T-cell (primary cell): ENCODE measurements around the gene PBRM1. TPM values are rescaled to one million over a fixed set of nuclear protein-coding genes. Genes with fewer than 3 reads are reported as not detected.
A peak's percentile ranks its signal among the peaks of the same experiment; 100 is the strongest.
"Not testable (repeated sequence)": the region's sequence is repeated elsewhere in the genome, so short reads cannot be mapped to it uniquely, and the experiment has no call there.

Source experiments
- ATAC-seq, 4 experiments: fragments of 200-7000 bp in 3 of 4; fragments of 150-1000 bp in 1 of 4; cut with Tn5 transposase; replicated peaks in 1 of 4; 1 replicate in 3 of 4; 2 replicates in 1 of 4; pipeline ENCODE4 v1.10.0; 2021; ENCODE audit warnings: moderate library complexity in 3 of 4, mild to moderate bottlenecking in 2 of 4, moderate number of reproducible peaks in 1 of 4
- CTCF ChIA-PET, 2 donors: fragments of 300-600 bp; sonication (Branson Sonifier 250); formaldehyde crosslinking; loops; one replicate each; lab custom pipeline; 2022; ENCODE audit warnings: antibody characterized with exemption in 2 of 2; lab: Charles Lee
- POLR2A ChIA-PET, 2 donors: fragments of 300-600 bp; sonication (Branson Sonifier 250); formaldehyde crosslinking; loops; one replicate each; lab custom pipeline; 2022; ENCODE audit warnings: antibody characterized with exemption in 2 of 2; lab: Charles Lee
- DNase-seq, 35 experiments: peaks; one replicate each; pipeline versions ENCODE4 v3.0.0 to v3.0.0-alpha.2; 2013 to 2023
- H3K27ac ChIP-seq: one replicate; pipeline ENCODE4 v1.5.1; 2013; ENCODE audit warnings: low read length
- H3K27me3 ChIP-seq, 2 experiments: replicated peaks in 1 of 2; 1 replicate in 1 of 2; 2 replicates in 1 of 2; pipeline versions ENCODE4 v1.6.1 to v1.7.0; 2013; ENCODE audit warnings: low read length in 1 of 2, mixed read lengths in 1 of 2; ENCODE audit not compliant: control insufficient read depth in 2 of 2, insufficient read depth in 2 of 2; ENCODE audit errors: extremely low read depth in 1 of 2
- H3K36me3 ChIP-seq, 2 donors: 1 replicate in 1 of 2; 2 replicates in 1 of 2; pipeline versions ENCODE4 v1.6.1 to v1.7.0; 2013; ENCODE audit warnings: low read length in 1 of 2; ENCODE audit not compliant: control insufficient read depth in 2 of 2, insufficient read depth in 1 of 2; ENCODE audit errors: extremely low read depth in 1 of 2
- H3K4me1 ChIP-seq, 2 experiments: 1 replicate in 1 of 2; 2 replicates in 1 of 2; pipeline versions ENCODE4 v1.6.1 to v1.7.0; 2013; ENCODE audit warnings: low read length in 2 of 2, mixed read lengths in 1 of 2; ENCODE audit not compliant: insufficient read depth in 2 of 2, control insufficient read depth in 1 of 2; ENCODE audit errors: extremely low read depth in 1 of 2
- H3K4me3 ChIP-seq, 2 donors: 1 replicate in 1 of 2; 2 replicates in 1 of 2; pipeline versions ENCODE4 v1.5.1 to v1.7.0; 2013; ENCODE audit warnings: mild to moderate bottlenecking in 2 of 2, low read length in 1 of 2, moderate library complexity in 1 of 2; ENCODE audit not compliant: control insufficient read depth in 1 of 2; ENCODE audit errors: extremely low read depth in 1 of 2
- H3K9me3 ChIP-seq: 2 replicates; pipeline ENCODE4 v1.7.0; 2013
- H3K27ac Mint-ChIP-seq, 2 donors: one replicate each; pipeline ENCODE4 v1.8.0; 2020 to 2021; ENCODE audit warnings: mild to moderate bottlenecking in 2 of 2, mixed read lengths in 2 of 2
- H3K27me3 Mint-ChIP-seq, 2 donors: one replicate each; pipeline ENCODE4 v1.8.0; 2021 to 2022; ENCODE audit warnings: mixed read lengths in 2 of 2
- H3K36me3 Mint-ChIP-seq: one replicate; pipeline ENCODE4 v1.8.0; 2021; ENCODE audit warnings: mixed read lengths
- H3K4me1 Mint-ChIP-seq, 3 donors: one replicate each; pipeline ENCODE4 v1.8.0; 2020 to 2022; ENCODE audit warnings: mixed read lengths in 3 of 3, mild to moderate bottlenecking in 1 of 3
- H3K4me3 Mint-ChIP-seq, 3 donors: one replicate each; pipeline ENCODE4 v1.8.0; 2020 to 2022; ENCODE audit warnings: mild to moderate bottlenecking in 3 of 3, mixed read lengths in 3 of 3, moderate library complexity in 3 of 3
- H3K9me3 Mint-ChIP-seq, 3 donors: one replicate each; pipeline ENCODE4 v1.8.0; 2020 to 2022; ENCODE audit warnings: mixed read lengths in 3 of 3
- WGBS: methylation state at CpG from one replicate; pipeline ENCODE4 v1.1.5; 2013; ENCODE audit warnings: missing lambda C conversion rate; ENCODE audit not compliant: insufficient coverage; 5-methylcytosine and 5-hydroxymethylcytosine counted together
- total RNA-seq, 35 experiments: library from RNA in 6 of 35; stranded (reverse) in 6 of 35; fragments of 120-200 nt in 1 of 35; gene quantifications; one replicate each; pipeline versions ENCODE4 v1.2.1 to v1.2.4 and lab custom pipeline; 2013 to 2026

Gene PBRM1
- total RNA-seq, 5 donors from 2014 or later (not counting 1 experiment from before 2014, with no cell fraction given) = 57.4 to 73.3 (median 63.3) TPM

- no peak overlapping the region for H3K4me3 ChIP-seq
- H3K27me3 ChIP-seq = no peaks in the 10 kb centered on the region
- peaks cover 12 to 51% of the 10 kb centered on the region in 2 donors for H3K36me3 ChIP-seq
- H3K27ac ChIP-seq = no peak overlapping the region
- no CpG with 5 or more reads among the region's 3 CpGs for WGBS
- no peak overlapping the region for H3K27ac Mint-ChIP-seq
- H3K4me1 ChIP-seq = peaks cover 4 to 10% of the 10 kb centered on the region in 2 experiments
- H3K4me1 Mint-ChIP-seq = peaks cover 44 to 55% (median 47%) of the 10 kb centered on the region in 3 donors
- ATAC-seq = no peak
- H3K9me3 Mint-ChIP-seq = no peaks in the 10 kb centered on the region
- peaks cover 49% of the 10 kb centered on the region for H3K36me3 Mint-ChIP-seq
- POLR2A ChIA-PET = interaction anchor here in 1 of 2 donors (0.6 kb wide), 2 partner anchors 40 to 63 kb away, joined by 3 to 4 read pairs; no protein-coding TSS in a partner anchor
- H3K27me3 Mint-ChIP-seq = no peaks in the 10 kb centered on the region
- H3K9me3 ChIP-seq = no peaks in the 10 kb centered on the region
- H3K4me3 Mint-ChIP-seq = no peak overlapping the region
- CTCF ChIA-PET = interaction anchor here in 1 of 2 donors (0.6 kb wide), 1 partner anchor 263 kb away, joined by 3 read pairs; no protein-coding TSS in a partner anchor
- no peak for DNase-seq
Measured at GRCh38 chr3:52679199-52679538, 6.5 kb downstream of the PBRM1 start.

GRCh38 chr3:52678265-52679198, 7.2 kb downstream of the PBRM1 start:
- peaks cover 49% of the 10 kb centered on the region for H3K36me3 Mint-ChIP-seq
- ATAC-seq = no peak
- H3K27ac Mint-ChIP-seq = no peak overlapping the region
- DNase-seq = no peak
- H3K9me3 ChIP-seq = no peaks in the 10 kb centered on the region
- ChIA-PET CTCF (interaction anchor here in 1 of 2 donors (0.6 kb wide), 1 partner anchor 263 kb away, joined by 3 read pairs; no protein-coding TSS in a partner anchor), POLR2A (interaction anchor here in 1 of 2 donors (0.6 kb wide), 1 partner anchor 13 kb away, joined by 3 read pairs; no protein-coding TSS in a partner anchor)
- H3K9me3 Mint-ChIP-seq = no peaks in the 10 kb centered on the region
- no peaks in the 10 kb centered on the region for H3K27me3 ChIP-seq
- peaks cover 38 to 51% (median 40%) of the 10 kb centered on the region in 3 donors for H3K4me1 Mint-ChIP-seq
- no peak overlapping the region for H3K4me3 ChIP-seq
- peaks cover 15 to 51% of the 10 kb centered on the region in 2 donors for H3K36me3 ChIP-seq
- no peak overlapping the region for H3K27ac ChIP-seq
- WGBS = 100% methylated on average over 1 of the region's 6 CpGs
- H3K4me3 Mint-ChIP-seq = no peak overlapping the region
- peaks cover 0 to 5% of the 10 kb centered on the region in 2 experiments for H3K4me1 ChIP-seq
- H3K27me3 Mint-ChIP-seq = no peaks in the 10 kb centered on the region

- H3K9me3 Mint-ChIP-seq, H3K9me3 ChIP-seq, H3K27ac ChIP-seq, H3K27me3 Mint-ChIP-seq, DNase-seq, ATAC-seq, H3K4me1 ChIP-seq, H3K27ac Mint-ChIP-seq, H3K4me3 ChIP-seq, POLR2A ChIA-PET, CTCF ChIA-PET, H3K27me3 ChIP-seq, H3K4me3 Mint-ChIP-seq: not testable (repeated sequence)
- Mint-ChIP-seq H3K4me1 (peaks cover 35 to 50% (median 35%) of the 10 kb centered on the region in 3 donors), H3K36me3 (peaks cover 55% of the 10 kb centered on the region)
- peaks cover 15 to 60% of the 10 kb centered on the region in 2 donors for H3K36me3 ChIP-seq
- no CpG with 5 or more reads among the region's 3 CpGs for WGBS
Measured at GRCh38 chr3:52676201-52676600, 9.5 kb downstream of the PBRM1 start.

- DNase-seq (no peak), ATAC-seq (no peak)
- peaks cover 0 to 9% of the 10 kb centered on the region in 2 experiments for H3K4me1 ChIP-seq
- Mint-ChIP-seq H3K36me3 (peaks cover 46% of the 10 kb centered on the region), H3K27me3 (no peaks in the 10 kb centered on the region), H3K9me3 (no peaks in the 10 kb centered on the region), H3K27ac (peak overlapping the region; percentile 67 to 80), H3K4me1 (peaks cover 27 to 36% (median 34%) of the 10 kb centered on the region in 3 donors), H3K4me3 (no peak overlapping the region)
- WGBS = no CpG with 5 or more reads among the region's 1 CpG
- H3K9me3 ChIP-seq = no peaks in the 10 kb centered on the region
- H3K27me3 ChIP-seq = no peaks in the 10 kb centered on the region
- no peak overlapping the region for H3K4me3 ChIP-seq
- ChIA-PET CTCF (no interaction called here), POLR2A (no interaction called here)
- H3K36me3 ChIP-seq = peaks cover 17 to 51% of the 10 kb centered on the region in 2 donors
- no peak overlapping the region for H3K27ac ChIP-seq
Measured at GRCh38 chr3:52671676-52672075, 14.0 kb downstream of the PBRM1 start.

DNA sequence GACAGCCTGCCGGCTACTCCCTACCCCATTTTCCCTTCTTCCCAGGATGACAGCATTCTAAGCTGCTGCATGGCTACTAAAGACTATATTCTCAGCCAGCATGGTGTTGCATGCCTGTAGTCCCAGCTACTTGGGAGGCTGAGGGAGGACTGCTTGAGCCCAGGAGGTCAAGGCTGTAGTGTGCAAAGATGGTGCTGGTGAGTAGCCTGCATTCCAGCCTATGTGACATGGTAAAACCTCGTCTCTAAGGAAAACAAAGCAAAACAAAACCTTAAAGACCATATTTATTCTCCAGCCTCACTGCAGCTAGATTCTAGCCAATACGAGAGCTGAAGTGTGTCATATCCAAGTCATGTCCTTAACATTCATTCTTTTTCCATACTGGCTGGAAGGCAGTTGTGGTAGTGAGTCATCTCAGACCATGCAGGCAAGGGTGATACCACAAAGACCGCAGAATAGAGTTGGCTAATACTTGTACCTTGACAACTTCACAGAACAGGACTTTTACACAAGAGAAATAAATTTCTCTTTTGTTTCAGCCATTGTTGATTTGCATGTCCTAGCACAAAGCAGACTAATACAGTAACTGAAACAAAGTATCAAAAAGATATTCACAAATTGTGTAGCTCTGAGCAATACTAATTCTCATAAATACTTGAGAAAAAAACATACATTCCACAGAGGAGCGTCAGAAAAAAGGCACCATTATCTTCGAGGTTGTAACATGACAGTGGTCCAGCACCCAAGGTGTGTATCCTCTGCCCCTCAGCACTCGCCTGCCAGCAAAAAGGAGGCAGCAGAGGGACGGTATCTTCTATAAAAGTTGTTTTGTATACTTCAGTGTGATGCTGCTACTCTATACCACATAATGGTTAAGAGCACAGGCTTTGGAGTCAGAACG, 14.8 kb downstream of the PBRM1 start:
- Histone ChIP-seq H3K4me3 (no peak overlapping the region), H3K27me3 (no peaks in the 10 kb centered on the region), H3K9me3 (no peaks in the 10 kb centered on the region), H3K4me1 (peaks cover 0 to 9% of the 10 kb centered on the region in 2 experiments), H3K36me3 (peaks cover 13 to 48% of the 10 kb centered on the region in 2 donors), H3K27ac (peak overlapping the region; percentile 49)
- Mint-ChIP-seq H3K27ac (peak overlapping the region; percentile 80 to 81), H3K9me3 (no peaks in the 10 kb centered on the region), H3K27me3 (no peaks in the 10 kb centered on the region), H3K4me3 (peak overlapping the region in 1 of 3 donors; percentile 42), H3K36me3 (peaks cover 39% of the 10 kb centered on the region), H3K4me1 (peaks cover 27 to 34% (median 30%) of the 10 kb centered on the region in 3 donors)
- ChIA-PET CTCF (no interaction called here), POLR2A (interaction anchor here in 1 of 2 donors (0.5 kb wide), 1 partner anchor 8 kb away, joined by 4 read pairs; no protein-coding TSS in a partner anchor)
- DNase-seq (peak in 2 of 35 experiments; percentile 11 to 51), ATAC-seq (peak; percentile 34 to 69 (median 60))
- 33% methylated on average over 1 of the region's 9 CpGs for WGBS
